SK-N-SH treated with all-trans-retinoic acid at 6 μM for 48 hours (cell line): ENCODE measurements around the gene KIAA1671.

ENCODE experiments used
- ATAC-seq: fragments of 200-7000 bp; cut with Tn5 transposase; 3 replicates; pipeline ENCODE4 v1.9.1; 2020; ENCODE audit warnings: mild to moderate bottlenecking, moderate library complexity
- ARNTL ChIP-seq: fragments of 450-650 bp; formaldehyde crosslinking; IDR thresholded peaks from 2 replicates; pipeline ENCODE4 v1.5.0; 2020; ENCODE audit warnings: low read depth, mild to moderate bottlenecking, moderate library complexity, borderline replicate concordance
- BACH2 ChIP-seq: fragments of 250-450 bp; sonication (Bioruptor Pico); IDR thresholded peaks from 2 replicates; pipeline ENCODE4 v1.9.0; 2021; ENCODE audit warnings: mild to moderate bottlenecking, borderline replicate concordance
- CSDC2 ChIP-seq: fragments of 250-450 bp; sonication (Bioruptor Pico); IDR thresholded peaks from 2 replicates; pipeline ENCODE4 v1.5.0; 2020; ENCODE audit warnings: mild to moderate bottlenecking, moderate library complexity
- ESRRG ChIP-seq: fragments of 250-450 bp; sonication (Bioruptor Pico); IDR thresholded peaks from 2 replicates; pipeline ENCODE4 v1.6.1; 2021; ENCODE audit warnings: mild to moderate bottlenecking
- GLIS3 ChIP-seq: fragments of 250-450 bp; sonication (Bioruptor Pico); IDR thresholded peaks from 2 replicates; pipeline ENCODE4 v1.5.0; 2020; ENCODE audit warnings: mild to moderate bottlenecking, moderate library complexity
- ISL1 ChIP-seq: fragments of 250-450 bp; sonication (Bioruptor Pico); IDR thresholded peaks from 2 replicates; pipeline ENCODE4 v2.1.2; 2022; ENCODE audit warnings: mild to moderate bottlenecking, moderate library complexity
- OSR1 ChIP-seq: fragments of 250-450 bp; sonication (Bioruptor Pico); IDR thresholded peaks from 2 replicates; pipeline ENCODE4 v1.8.0; 2022; ENCODE audit warnings: moderate library complexity, mild to moderate bottlenecking, inconsistent platforms
- PPARA ChIP-seq: fragments of 250-450 bp; sonication (Bioruptor Pico); IDR thresholded peaks from 2 replicates; pipeline ENCODE4 v1.5.0; 2020; ENCODE audit warnings: mild to moderate bottlenecking, borderline replicate concordance
- RARB ChIP-seq: fragments of 250-450 bp; sonication (Bioruptor Pico); IDR thresholded peaks from 2 replicates; pipeline ENCODE4 v1.8.0; 2021; ENCODE audit warnings: mild to moderate bottlenecking, moderate library complexity
- SNAI2 ChIP-seq: fragments of 250-450 bp; sonication (Bioruptor Pico); IDR thresholded peaks from 2 replicates; pipeline ENCODE4 v1.5.0; 2020; ENCODE audit warnings: mild to moderate bottlenecking, moderate library complexity
- TCF4 ChIP-seq: fragments of 250-450 bp; sonication (Bioruptor Pico); IDR thresholded peaks from 2 replicates; pipeline ENCODE4 v1.8.0; 2021; ENCODE audit warnings: mild to moderate bottlenecking, moderate library complexity, borderline replicate concordance
- TOX ChIP-seq: fragments of 250-450 bp; sonication (Bioruptor Pico); IDR thresholded peaks from 2 replicates; pipeline ENCODE4 v1.8.0; 2021; ENCODE audit warnings: mild to moderate bottlenecking, moderate library complexity, borderline replicate concordance
- ZC3H10 ChIP-seq: fragments of 250-450 bp; sonication (Bioruptor Pico); IDR thresholded peaks from 2 replicates; pipeline ENCODE4 v1.5.1; 2021; ENCODE audit warnings: mild to moderate bottlenecking, moderate library complexity
- ZFP3 ChIP-seq: fragments of 250-450 bp; sonication (Bioruptor Pico); IDR thresholded peaks from 2 replicates; pipeline ENCODE4 v1.5.0; 2020; ENCODE audit warnings: mild to moderate bottlenecking, moderate library complexity
- ZFP30 ChIP-seq: fragments of 450-650 bp; formaldehyde crosslinking; IDR thresholded peaks from 2 replicates; pipeline ENCODE4 v1.5.0; 2022; ENCODE audit warnings: mild to moderate bottlenecking, moderate library complexity
- ZNF565 ChIP-seq: fragments of 450-650 bp; formaldehyde crosslinking; conservative IDR thresholded peaks from 2 replicates; pipeline ENCODE4 v1.5.0; 2020; ENCODE audit warnings: low read depth, mild to moderate bottlenecking, moderate library complexity
- ZNF70 ChIP-seq: fragments of 450-650 bp; formaldehyde crosslinking; IDR thresholded peaks from 2 replicates; pipeline ENCODE4 v1.5.0; 2020; ENCODE audit warnings: mild to moderate bottlenecking, moderate library complexity
- ZNF8 ChIP-seq: fragments of 450-650 bp; formaldehyde crosslinking; IDR thresholded peaks from 2 replicates; pipeline ENCODE4 v1.5.0; 2020; ENCODE audit warnings: mild to moderate bottlenecking, moderate library complexity
- TF ChIP-seq, protein P1 (sequence below): fragments of 250-450 bp; sonication (Bioruptor Pico); IDR thresholded peaks from 2 replicates; pipeline ENCODE4 v1.5.1; 2020; ENCODE audit warnings: low read depth, mild to moderate bottlenecking, moderate library complexity
- TF ChIP-seq, protein P2 (sequence below): fragments of 250-450 bp; sonication (Bioruptor Pico); IDR thresholded peaks from 2 replicates; pipeline ENCODE4 v1.8.0; 2021; ENCODE audit warnings: low read depth, mild to moderate bottlenecking, moderate library complexity, borderline replicate concordance
- TF ChIP-seq, protein P3 (sequence below): fragments of 250-450 bp; sonication (Bioruptor Pico); IDR thresholded peaks from 2 replicates; pipeline ENCODE4 v1.5.1; 2021; ENCODE audit warnings: mild to moderate bottlenecking, moderate library complexity
- TF ChIP-seq, protein P4 (sequence below): fragments of 250-450 bp; sonication (Bioruptor Pico); IDR thresholded peaks from 2 replicates; pipeline ENCODE4 v1.8.0; 2020; ENCODE audit warnings: mild to moderate bottlenecking, moderate library complexity, borderline replicate concordance
- TF ChIP-seq, protein P5 (sequence below): fragments of 250-450 bp; sonication (Bioruptor Pico); IDR thresholded peaks from 2 replicates; pipeline ENCODE4 v1.5.0; 2020; ENCODE audit warnings: mild to moderate bottlenecking, moderate library complexity

KIAA1671 gene

DNA sequence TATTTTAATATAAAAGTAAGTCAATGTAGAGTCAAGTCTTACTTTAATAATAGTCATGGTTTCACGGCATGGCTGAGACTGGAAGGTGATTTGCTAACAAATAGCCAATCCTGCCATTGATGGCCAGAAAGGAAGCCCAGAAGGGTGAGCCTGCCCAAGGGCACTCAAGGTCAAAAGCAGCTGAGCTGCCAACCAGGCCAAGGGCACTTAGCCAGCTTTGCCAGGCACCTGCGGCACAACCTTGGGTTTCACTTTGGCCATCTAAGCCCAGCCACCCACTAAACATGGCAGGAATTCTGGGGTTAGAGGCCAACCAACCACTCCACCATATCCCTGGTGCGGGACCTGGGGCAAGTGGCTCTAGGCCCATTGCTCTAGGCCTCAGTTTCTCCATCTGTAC lies 10.2 kb upstream of the KIAA1671 start:
- TF ChIP-seq TOX (CRISPR knock-in tag) (no peak), BACH2 (no peak), ZFP3 (no peak)
- no peak for ATAC-seq

DNA sequence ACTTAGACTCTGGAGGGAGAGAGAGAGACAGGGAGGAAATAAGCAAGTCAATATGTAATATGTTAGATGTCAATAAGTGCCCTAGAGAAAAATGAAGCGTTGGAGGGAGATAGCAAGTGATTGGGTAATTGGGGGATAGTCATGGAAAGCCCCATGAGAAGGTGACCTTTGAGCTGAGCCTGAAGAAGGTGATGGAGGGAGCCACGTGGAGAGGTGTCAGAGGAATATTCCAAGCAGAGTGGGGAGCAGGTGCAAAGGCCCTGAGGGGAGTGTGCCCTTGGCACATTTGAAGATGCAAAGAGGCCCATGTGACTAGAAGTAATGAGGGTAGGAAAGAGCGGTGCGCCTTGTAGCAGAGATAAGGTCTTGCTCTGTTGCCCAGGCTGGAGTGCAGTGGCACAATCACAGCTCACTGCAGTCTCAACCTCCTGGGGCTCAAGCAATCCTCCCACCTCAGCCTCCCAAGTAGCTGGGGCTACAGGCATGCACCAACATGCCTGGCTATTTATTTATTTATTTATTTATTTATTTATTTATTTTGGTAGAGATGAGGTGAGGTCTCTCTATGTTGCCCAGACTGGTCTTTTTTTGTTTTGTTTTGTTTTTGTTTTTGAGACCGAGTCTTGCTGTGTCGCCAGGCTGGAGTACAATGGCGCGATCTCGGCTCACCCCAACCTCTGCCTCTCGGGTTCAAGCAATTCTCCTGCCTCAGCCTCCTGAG lies 8.1 kb upstream of the KIAA1671 start:
- TF ChIP-seq ZNF70 (CRISPR knock-in tag) (no peak), ZC3H10 (CRISPR knock-in tag) (no peak), OSR1 (CRISPR knock-in tag) (no peak), BACH2 (no peak), ZFP3 (no peak), ESRRG (no peak), SNAI2 (no peak), CSDC2 (CRISPR knock-in tag) (no peak), TCF4 (no peak), ARNTL (CRISPR knock-in tag) (no peak), ISL1 (CRISPR knock-in tag) (no peak), ZNF8 (CRISPR knock-in tag) (no peak), RARB (no peak), ZNF565 (CRISPR knock-in tag) (no peak), PPARA (CRISPR knock-in tag) (no peak)
- TF ChIP-seq, protein P1, sequence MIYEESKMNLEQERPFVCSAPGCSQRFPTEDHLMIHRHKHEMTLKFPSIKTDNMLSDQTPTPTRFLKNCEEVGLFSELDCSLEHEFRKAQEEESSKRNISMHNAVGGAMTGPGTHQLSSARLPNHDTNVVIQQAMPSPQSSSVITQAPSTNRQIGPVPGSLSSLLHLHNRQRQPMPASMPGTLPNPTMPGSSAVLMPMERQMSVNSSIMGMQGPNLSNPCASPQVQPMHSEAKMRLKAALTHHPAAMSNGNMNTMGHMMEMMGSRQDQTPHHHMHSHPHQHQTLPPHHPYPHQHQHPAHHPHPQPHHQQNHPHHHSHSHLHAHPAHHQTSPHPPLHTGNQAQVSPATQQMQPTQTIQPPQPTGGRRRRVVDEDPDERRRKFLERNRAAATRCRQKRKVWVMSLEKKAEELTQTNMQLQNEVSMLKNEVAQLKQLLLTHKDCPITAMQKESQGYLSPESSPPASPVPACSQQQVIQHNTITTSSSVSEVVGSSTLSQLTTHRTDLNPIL (CRISPR knock-in tag): no peak
- TF ChIP-seq, protein P2, sequence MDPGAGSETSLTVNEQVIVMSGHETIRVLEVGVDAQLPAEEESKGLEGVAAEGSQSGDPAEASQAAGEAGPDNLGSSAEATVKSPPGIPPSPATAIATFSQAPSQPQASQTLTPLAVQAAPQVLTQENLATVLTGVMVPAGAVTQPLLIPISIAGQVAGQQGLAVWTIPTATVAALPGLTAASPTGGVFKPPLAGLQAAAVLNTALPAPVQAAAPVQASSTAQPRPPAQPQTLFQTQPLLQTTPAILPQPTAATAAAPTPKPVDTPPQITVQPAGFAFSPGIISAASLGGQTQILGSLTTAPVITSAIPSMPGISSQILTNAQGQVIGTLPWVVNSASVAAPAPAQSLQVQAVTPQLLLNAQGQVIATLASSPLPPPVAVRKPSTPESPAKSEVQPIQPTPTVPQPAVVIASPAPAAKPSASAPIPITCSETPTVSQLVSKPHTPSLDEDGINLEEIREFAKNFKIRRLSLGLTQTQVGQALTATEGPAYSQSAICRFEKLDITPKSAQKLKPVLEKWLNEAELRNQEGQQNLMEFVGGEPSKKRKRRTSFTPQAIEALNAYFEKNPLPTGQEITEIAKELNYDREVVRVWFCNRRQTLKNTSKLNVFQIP: no peak
- TF ChIP-seq, all 23 proteins: peak for 0
- ATAC-seq: no peak

DNA sequence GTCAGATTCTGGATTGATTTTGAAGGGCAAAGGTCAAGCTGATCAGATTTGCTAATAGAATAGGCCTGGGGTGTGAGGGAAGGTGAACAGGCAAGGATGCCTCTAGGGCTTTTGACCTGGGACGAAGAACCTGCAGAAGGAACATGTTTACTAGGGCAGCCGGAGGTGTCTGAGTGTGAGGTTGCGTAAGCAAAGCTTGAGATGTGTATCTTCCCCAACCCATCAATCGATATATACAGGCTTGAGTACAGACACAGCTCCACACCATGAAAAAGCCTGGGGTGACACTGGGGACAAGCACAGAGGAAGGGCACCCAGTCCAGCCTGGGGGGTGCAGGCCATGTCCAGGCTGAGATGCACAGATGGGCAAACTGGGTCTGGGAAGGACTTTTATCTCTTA lies 7.1 kb upstream of the KIAA1671 start:
- TF ChIP-seq RARB (no peak), BACH2 (no peak), ZNF8 (CRISPR knock-in tag) (no peak), ZFP30 (CRISPR knock-in tag) (no peak), ZC3H10 (CRISPR knock-in tag) (no peak), PPARA (CRISPR knock-in tag) (no peak), TCF4 (no peak), GLIS3 (CRISPR knock-in tag) (no peak), SNAI2 (no peak), OSR1 (CRISPR knock-in tag) (no peak), CSDC2 (CRISPR knock-in tag) (no peak), ZNF565 (CRISPR knock-in tag) (no peak), TOX (CRISPR knock-in tag) (no peak), ZNF70 (CRISPR knock-in tag) (no peak)
- TF ChIP-seq, protein P3, sequence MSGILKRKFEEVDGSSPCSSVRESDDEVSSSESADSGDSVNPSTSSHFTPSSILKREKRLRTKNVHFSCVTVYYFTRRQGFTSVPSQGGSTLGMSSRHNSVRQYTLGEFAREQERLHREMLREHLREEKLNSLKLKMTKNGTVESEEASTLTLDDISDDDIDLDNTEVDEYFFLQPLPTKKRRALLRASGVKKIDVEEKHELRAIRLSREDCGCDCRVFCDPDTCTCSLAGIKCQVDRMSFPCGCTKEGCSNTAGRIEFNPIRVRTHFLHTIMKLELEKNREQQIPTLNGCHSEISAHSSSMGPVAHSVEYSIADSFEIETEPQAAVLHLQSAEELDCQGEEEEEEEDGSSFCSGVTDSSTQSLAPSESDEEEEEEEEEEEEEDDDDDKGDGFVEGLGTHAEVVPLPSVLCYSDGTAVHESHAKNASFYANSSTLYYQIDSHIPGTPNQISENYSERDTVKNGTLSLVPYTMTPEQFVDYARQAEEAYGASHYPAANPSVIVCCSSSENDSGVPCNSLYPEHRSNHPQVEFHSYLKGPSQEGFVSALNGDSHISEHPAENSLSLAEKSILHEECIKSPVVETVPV (CRISPR knock-in tag): no peak
- TF ChIP-seq, protein P1 (CRISPR knock-in tag): no peak
- TF ChIP-seq, protein P4, sequence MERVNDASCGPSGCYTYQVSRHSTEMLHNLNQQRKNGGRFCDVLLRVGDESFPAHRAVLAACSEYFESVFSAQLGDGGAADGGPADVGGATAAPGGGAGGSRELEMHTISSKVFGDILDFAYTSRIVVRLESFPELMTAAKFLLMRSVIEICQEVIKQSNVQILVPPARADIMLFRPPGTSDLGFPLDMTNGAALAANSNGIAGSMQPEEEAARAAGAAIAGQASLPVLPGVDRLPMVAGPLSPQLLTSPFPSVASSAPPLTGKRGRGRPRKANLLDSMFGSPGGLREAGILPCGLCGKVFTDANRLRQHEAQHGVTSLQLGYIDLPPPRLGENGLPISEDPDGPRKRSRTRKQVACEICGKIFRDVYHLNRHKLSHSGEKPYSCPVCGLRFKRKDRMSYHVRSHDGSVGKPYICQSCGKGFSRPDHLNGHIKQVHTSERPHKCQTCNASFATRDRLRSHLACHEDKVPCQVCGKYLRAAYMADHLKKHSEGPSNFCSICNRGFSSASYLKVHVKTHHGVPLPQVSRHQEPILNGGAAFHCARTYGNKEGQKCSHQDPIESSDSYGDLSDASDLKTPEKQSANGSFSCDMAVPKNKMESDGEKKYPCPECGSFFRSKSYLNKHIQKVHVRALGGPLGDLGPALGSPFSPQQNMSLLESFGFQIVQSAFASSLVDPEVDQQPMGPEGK (CRISPR knock-in tag): no peak
- TF ChIP-seq, protein P5, sequence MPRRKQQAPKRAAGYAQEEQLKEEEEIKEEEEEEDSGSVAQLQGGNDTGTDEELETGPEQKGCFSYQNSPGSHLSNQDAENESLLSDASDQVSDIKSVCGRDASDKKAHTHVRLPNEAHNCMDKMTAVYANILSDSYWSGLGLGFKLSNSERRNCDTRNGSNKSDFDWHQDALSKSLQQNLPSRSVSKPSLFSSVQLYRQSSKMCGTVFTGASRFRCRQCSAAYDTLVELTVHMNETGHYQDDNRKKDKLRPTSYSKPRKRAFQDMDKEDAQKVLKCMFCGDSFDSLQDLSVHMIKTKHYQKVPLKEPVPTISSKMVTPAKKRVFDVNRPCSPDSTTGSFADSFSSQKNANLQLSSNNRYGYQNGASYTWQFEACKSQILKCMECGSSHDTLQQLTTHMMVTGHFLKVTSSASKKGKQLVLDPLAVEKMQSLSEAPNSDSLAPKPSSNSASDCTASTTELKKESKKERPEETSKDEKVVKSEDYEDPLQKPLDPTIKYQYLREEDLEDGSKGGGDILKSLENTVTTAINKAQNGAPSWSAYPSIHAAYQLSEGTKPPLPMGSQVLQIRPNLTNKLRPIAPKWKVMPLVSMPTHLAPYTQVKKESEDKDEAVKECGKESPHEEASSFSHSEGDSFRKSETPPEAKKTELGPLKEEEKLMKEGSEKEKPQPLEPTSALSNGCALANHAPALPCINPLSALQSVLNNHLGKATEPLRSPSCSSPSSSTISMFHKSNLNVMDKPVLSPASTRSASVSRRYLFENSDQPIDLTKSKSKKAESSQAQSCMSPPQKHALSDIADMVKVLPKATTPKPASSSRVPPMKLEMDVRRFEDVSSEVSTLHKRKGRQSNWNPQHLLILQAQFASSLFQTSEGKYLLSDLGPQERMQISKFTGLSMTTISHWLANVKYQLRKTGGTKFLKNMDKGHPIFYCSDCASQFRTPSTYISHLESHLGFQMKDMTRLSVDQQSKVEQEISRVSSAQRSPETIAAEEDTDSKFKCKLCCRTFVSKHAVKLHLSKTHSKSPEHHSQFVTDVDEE (CRISPR knock-in tag): no peak
- no peak for ATAC-seq
